MM.1S (cell line): ENCODE results near the gene LRRC8D.

Experiments
- CTCF ChIP-seq: fragments of 300-600 bp; sonication (generic); IDR thresholded peaks from 2 replicates; pipeline ENCODE4 v1.5.1; 2016; ENCODE audit warnings: antibody characterized with exemption, low read length, mixed read lengths
- EZH2 ChIP-seq: fragments of 300-600 bp; sonication (generic); optimal IDR thresholded peaks from 2 replicates; pipeline ENCODE3; 2017; ENCODE audit warnings: low read depth, mild to moderate bottlenecking, antibody characterized with exemption, low read length, mixed read lengths
- EZH2phosphoT487 ChIP-seq: fragments of 300-600 bp; sonication (generic); IDR thresholded peaks from 2 replicates; pipeline ENCODE4 v1.6.1; 2018; ENCODE audit warnings: antibody characterized with exemption, low read length

- TF ChIP-seq CTCF (no peak), EZH2 (no peak), EZH2phosphoT487 (no peak)
Observed at GRCh38 chr1:89882348-89883029, 61.7 kb downstream of the LRRC8D start.
